Stimulated activated CD4-positive, alpha-beta T cell treated with anti-CD3 and anti-CD28 coated beads, Interleukin-2, amount 100 ng/mL, for 4 hours (primary cell): ENCODE data around the gene FCHO2.
A peak's percentile ranks its signal among the peaks of the same experiment; 100 is the strongest.
"Not testable (repeated sequence)": the region's sequence is repeated elsewhere in the genome, so short reads cannot be mapped to it uniquely, and the experiment has no call there.

Experiments used
- DNase-seq: peaks from one replicate; pipeline ENCODE4 v3.0.0-alpha.2; 2020; ENCODE audit warnings: low read depth

Gene FCHO2, protein sequence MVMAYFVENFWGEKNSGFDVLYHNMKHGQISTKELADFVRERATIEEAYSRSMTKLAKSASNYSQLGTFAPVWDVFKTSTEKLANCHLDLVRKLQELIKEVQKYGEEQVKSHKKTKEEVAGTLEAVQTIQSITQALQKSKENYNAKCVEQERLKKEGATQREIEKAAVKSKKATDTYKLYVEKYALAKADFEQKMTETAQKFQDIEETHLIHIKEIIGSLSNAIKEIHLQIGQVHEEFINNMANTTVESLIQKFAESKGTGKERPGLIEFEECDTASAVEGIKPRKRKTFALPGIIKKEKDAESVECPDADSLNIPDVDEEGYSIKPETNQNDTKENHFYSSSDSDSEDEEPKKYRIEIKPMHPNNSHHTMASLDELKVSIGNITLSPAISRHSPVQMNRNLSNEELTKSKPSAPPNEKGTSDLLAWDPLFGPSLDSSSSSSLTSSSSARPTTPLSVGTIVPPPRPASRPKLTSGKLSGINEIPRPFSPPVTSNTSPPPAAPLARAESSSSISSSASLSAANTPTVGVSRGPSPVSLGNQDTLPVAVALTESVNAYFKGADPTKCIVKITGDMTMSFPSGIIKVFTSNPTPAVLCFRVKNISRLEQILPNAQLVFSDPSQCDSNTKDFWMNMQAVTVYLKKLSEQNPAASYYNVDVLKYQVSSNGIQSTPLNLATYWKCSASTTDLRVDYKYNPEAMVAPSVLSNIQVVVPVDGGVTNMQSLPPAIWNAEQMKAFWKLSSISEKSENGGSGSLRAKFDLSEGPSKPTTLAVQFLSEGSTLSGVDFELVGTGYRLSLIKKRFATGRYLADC

DNA sequence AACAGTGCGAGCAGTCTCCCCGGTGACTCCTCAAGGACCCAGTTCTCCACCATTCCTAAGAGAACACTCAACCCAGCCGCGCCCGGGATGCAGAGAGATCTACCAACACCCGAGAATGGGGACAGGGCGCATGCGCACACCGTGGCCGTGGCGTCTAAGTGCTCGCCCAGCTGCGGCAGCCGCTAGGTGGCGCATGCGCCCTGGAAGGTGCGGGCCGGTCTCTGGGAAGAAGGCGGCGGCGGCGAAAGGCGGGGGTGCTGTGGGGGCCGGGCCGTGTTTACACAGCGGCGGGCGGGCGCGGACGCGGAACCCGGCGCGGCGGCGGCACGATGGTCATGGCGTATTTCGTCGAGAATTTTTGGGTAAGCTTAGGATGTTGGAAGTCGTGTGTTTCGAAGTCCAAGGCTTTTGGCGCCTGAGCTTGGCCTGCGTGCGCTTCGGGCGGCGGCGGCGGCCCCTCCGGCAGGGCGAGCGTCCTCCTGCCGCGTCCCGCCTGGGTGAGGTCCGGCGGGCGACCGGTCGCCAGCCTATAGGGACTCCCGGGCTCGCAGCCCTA is at the start of gene FCHO2:
Gene FCHO2 (plus strand): TSS at position 274 of the 556 bp plus-strand sequence. CDS start 56 bp downstream, at position 330.
- peak; percentile 94 for DNase-seq

DNA sequence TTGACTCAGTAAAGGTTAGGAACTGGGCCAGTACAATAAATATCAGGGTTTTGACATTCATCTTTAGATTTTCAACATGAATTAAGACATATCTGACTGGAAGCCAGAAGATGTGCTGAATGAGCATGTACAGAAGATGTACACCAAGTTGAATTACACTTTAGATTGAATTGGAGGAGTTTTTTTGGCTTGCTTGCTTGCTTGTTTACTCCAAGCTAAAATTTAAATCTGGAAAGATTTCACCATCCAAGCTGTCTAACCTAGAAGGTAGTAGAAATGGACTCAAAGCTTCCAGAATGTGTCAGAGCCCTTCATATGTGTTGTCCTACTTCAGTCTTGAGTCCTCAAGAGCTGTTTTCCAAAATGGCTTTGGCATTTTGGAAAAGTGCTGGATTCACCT is 49.0 kb upstream of the FCHO2 start:
- no peak for DNase-seq

DNA sequence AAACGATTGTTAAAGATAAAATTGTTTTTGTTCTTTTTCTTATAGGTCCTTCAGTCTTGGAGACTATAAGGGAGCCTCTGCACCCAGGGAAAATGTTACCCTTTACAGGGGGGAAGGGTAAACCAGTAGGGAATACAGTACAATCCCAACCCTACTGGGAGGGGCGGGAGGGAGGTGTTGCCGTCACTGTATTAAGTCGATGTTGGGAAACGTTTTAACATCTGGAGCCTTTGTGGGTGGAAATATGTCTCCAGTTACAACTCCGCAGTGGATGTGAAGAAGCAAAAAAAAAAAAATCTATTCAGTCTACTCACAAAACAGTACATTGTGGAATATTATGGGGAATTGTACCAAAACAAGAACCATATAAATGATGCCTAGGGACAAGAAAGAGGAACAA is 47.2 kb upstream of the FCHO2 start:
- no peak for DNase-seq

- no peak for DNase-seq
Measured at GRCh38 chr5:72917371-72917776, 38.5 kb upstream of the FCHO2 start.

DNA sequence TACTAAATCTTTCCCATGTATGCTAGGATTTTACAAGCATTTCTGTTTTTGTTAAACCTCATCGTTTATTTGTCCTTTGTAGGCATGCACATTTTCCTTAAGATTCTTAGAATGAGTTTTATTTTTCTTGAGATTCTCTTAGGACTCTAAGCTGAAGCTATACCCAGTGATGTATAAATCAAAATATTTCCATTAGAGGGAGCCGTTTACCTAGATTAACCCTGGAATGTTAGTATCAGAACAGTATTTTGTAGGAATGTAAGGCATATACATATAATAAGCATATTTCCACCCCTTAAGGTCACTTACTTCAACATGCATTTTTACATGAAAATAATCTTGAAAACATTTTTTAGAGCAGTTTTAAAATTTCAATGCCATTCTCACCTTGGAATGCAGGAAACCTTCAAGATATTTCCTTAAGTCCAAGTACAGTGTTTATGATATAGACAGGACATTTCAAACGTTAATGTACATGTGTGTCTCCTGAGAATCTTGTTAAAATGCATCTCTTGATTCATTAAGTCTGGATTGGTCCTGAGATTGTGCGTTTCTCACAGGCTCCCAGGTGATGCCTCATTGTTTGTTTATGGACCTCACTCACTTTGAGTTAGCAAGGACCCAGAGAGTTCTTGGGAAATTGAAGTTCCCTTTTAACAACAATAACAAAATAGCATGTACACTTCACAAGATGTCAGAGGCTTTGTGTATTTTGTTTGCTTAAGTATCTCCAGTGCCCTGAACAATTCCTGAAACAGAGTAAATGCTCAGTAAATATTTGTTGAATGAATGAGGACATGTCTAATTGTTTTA is 34.9 kb upstream of the FCHO2 start:
- no peak for DNase-seq

GRCh38 chr5:72921886-72922285 is 34.0 kb upstream of the FCHO2 start:
- no peak for DNase-seq

DNA sequence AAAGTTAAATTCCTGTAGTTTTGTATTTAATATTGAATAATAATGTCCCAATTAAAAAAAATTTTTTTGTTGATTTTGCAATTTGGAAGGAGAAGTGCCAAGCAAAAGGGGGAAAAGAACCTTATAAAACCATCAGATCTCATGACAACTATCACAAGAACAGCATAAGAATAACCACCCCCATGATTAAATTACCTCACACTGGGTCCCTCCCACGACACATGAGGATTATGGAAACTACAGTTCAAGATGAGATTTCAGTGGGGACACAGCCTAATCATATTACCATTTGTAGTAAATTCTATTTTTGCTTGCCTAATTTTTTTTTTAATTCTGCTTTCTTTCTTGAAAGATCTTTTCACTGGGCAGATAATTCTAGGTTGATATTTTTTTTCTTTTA is 33.4 kb upstream of the FCHO2 start:
- DNase-seq: no peak

- no peak for DNase-seq
Measured at GRCh38 chr5:72925336-72926010, 30.4 kb upstream of the FCHO2 start.

- DNase-seq: not testable (repeated sequence)
Measured at GRCh38 chr5:72932686-72933085, 23.2 kb upstream of the FCHO2 start.

- not testable (repeated sequence) for DNase-seq
Measured at GRCh38 chr5:72934953-72935725, 20.7 kb upstream of the FCHO2 start.

DNA sequence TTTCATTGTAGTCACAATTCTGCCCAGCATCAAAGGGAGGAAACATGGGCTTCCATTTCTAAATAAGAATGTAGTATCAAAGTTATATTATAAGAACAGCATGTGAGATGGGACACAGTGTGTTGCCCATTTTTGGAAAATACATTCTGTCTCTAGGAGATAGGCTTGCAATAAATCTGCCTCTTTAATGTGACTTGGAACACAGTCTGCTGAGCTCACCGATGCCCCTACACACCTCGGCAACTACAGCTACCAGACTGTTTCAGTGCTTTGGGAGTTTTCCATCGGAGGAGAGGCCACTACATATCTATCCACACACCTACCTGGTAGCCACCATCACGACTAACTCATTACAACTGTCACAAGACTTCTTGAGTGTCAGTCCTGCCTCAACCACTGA is 18.9 kb upstream of the FCHO2 start:
- DNase-seq: no peak

GRCh38 chr5:72937517-72938061 is 18.3 kb upstream of the FCHO2 start:
- no peak for DNase-seq

DNA sequence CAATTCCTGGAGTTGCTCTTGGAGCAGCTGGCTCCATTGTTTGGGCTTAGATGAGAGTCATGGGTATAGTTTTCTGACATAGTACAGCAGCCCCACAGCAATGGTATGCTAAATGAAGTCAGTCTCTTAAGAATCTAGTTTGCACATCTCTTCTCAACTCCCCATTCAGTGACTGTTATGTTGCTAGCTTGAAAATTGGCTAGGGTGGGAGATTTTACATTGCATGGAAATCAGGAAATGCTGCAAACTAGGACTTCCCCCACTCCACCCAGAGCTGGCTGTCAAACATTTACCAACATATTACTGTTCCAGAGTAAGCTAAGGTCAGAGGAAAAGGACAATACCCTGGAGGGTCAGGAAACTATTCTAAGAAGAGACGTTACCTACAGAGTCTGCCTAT is 17.6 kb upstream of the FCHO2 start:
- no peak for DNase-seq

GRCh38 chr5:72940082-72940481 is 15.8 kb upstream of the FCHO2 start:
- no peak for DNase-seq

DNA sequence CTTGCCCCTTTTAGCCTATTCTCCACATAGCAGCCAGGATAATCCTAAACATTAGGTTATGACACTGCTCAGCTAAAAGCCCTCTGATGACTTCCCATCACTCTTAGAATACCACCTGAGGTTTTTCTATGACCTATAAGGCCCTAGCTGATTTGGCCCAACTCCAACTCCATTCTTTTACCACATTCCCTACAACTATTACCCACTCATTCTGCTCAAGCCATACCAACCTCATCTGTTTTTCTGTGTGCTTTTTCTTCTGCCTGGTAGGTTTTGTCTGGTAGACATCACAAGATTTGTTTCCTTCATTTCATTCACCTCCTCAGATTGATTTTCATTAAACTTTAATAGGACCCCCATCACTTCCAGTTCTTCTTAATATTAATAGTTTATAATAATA is 12.5 kb upstream of the FCHO2 start:
- no peak for DNase-seq

DNA sequence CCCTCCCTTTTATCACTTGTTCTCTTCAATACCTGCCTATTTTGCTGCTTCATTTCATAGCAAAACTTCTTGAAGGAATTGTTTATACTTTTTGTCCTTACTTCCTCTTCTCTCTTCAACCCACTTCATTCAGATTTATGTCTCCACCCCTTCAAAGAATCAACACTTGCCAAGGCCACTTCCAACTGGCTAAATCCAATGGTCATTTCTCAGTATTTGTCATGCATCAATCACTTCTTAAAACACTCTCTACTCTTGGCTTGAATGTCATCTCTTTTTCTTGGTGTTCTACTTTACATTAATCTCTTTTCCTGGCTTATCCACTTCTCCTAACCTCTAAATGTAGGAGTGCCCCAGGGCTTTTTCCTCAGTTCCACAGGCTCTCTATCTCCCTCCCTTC is 8.3 kb upstream of the FCHO2 start:
- no peak for DNase-seq

- DNase-seq: no peak
Measured at GRCh38 chr5:72949481-72949880, 6.4 kb upstream of the FCHO2 start.

DNA sequence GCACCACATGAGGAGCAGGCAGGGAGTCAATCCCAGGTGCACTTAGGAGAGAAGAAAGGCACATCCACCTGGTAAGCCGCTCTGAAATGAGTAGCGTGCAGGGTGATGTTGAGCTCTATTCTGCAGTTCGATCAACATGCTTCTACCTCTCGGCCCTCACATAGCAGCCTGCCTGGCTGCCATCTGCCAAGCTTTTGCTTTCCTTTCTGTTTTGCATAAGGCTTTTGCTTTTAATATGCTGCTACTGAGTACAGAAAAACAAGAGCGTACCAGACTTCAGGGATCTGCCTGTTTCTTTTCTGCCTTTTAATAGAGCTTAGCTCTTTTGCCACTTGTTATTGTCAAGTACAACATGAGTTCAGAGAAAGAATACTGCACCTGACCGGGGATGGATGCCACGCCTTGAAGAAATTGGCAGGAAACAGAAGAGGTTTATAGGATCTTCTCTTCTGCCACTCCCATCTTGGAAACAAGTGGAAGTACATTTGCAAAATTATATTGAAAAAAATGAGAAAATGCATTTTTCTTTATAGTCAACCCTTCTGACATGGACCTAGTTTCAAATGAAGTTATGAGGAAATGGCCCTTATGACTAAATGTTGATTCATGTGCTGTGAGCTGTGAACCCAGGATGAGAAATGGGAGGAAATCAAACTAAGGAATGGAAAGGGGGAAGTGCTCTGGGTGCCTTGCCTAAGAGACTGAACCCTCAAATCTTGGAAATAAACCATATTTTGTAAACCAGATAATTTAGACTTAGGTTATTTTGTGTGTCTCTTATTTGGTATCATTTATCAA is 4.0 kb upstream of the FCHO2 start:
- no peak for DNase-seq

- DNase-seq: no peak
Measured at GRCh38 chr5:72954389-72954788, 1.5 kb upstream of the FCHO2 start.
